OCI-LY7 (cell line): ENCODE measurements around the gene GPRIN1.

Source experiments
- CTCF ChIP-seq: fragments of 200-600 bp; sonication (generic); conservative IDR thresholded peaks from 2 replicates; pipeline ENCODE4 v1.5.1; 2014; ENCODE audit warnings: mild to moderate bottlenecking, antibody characterized with exemption, low read length, moderate library complexity, mixed read lengths
- EZH2phosphoT487 ChIP-seq: fragments of 200-600 bp; sonication (generic); IDR thresholded peaks from 2 replicates; pipeline ENCODE4 v1.6.1; 2018; ENCODE audit warnings: low read depth, borderline replicate concordance, mild to moderate bottlenecking, mixed run types, antibody characterized with exemption, low read length, moderate library complexity, mixed read lengths

DNA sequence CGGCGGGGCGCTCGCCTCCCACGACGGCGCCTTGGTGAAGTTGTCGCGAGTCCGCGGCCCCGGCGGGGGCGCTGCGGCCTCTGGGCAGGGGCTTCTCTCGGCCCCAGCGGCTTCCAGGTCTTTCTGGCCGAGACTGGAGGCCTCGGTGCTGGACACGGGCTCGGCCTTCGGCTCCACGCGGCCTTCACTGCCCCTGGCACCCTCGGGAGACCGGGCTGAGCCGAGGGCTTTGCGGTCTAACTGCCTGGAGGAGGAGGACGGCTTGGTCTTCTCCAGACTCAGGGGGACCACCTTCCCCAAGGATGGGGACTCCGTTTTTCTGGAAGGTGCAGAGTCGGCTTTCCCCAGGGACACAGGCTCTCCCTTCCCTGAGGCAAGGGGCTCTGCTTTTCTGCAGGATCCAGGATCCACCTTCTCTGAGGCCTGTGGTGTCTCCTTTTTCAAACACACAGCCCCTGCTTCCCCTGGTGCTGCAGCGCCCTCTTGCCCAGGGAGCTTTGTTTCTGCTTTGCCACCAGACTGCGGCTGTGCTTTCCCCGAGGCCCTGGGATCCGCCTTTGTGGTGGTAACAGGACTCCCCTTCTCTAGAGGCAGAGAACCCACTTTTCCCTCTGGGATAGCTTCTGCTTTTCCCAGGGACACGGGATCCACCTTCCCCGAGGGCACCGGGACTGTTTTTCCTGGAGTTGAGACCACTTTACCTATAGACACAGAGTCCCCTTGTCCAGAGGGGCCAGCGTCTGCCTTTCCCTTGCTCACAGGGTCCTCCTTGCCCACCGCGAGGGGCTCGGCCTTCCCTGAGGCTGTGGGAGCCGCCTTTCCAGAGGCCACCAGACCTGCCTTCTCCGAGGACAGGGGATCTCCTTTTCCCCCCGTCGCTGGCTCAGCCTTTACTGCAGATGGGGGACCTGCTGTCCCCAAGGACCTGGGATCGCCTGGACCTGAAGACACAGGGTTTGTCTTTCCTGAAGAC lies 12.3 kb downstream of the GPRIN1 start:
- TF ChIP-seq CTCF (no peak), EZH2phosphoT487 (no peak)
